Inflammatory macrophage (primary cell): ENCODE measurements around the gene CHST15.
A peak's percentile ranks its signal among the peaks of the same experiment; 100 is the strongest.

Experiments used
- DNase-seq, 2 donors: peaks; one replicate each; pipeline ENCODE4 v3.0.0-alpha.2; 2020 to 2022

Gene CHST15

GRCh38 chr10:124028700-124029480, 64.5 kb downstream of the CHST15 start:
- no peak for DNase-seq

- no peak for DNase-seq
Measured at GRCh38 chr10:124027651-124028050, 65.7 kb downstream of the CHST15 start.

GRCh38 chr10:124027031-124027611, 66.3 kb downstream of the CHST15 start:
- DNase-seq, result no peak

GRCh38 chr10:124026589-124026939, 66.8 kb downstream of the CHST15 start:
- no peak for DNase-seq

- peak; percentile 62 to 73 for DNase-seq
Measured at GRCh38 chr10:124025660-124026588, 67.5 kb downstream of the CHST15 start.

GRCh38 chr10:124025152-124025551, 68.2 kb downstream of the CHST15 start:
- no peak for DNase-seq

GRCh38 chr10:124022066-124022465, 71.3 kb downstream of the CHST15 start:
- no peak for DNase-seq

- DNase-seq, result no peak
Measured at GRCh38 chr10:124020981-124021815, 72.2 kb downstream of the CHST15 start.

GRCh38 chr10:124019886-124020797, 73.3 kb downstream of the CHST15 start:
- no peak for DNase-seq

GRCh38 chr10:124018886-124019525, 74.4 kb downstream of the CHST15 start:
- no peak for DNase-seq

- DNase-seq, result no peak
Measured at GRCh38 chr10:124017729-124018128, 75.7 kb downstream of the CHST15 start.

GRCh38 chr10:124016804-124017375, 76.5 kb downstream of the CHST15 start:
- DNase-seq, result no peak

GRCh38 chr10:124015991-124016390, 77.4 kb downstream of the CHST15 start:
- DNase-seq, result no peak

GRCh38 chr10:124014416-124015154, 78.8 kb downstream of the CHST15 start:
- DNase-seq, result no peak

GRCh38 chr10:124013916-124014315, 79.5 kb downstream of the CHST15 start:
- no peak for DNase-seq

GRCh38 chr10:124012991-124013390, 80.4 kb downstream of the CHST15 start:
- DNase-seq, result no peak

GRCh38 chr10:124012583-124012982, 80.8 kb downstream of the CHST15 start:
- DNase-seq, result no peak

- no peak for DNase-seq
Measured at GRCh38 chr10:124012066-124012465, 81.3 kb downstream of the CHST15 start.

GRCh38 chr10:124011464-124011863, 81.9 kb downstream of the CHST15 start:
- DNase-seq, result no peak
